IMR-90 (cell line): Measurements from ENCODE around the gene SLC22A16. TPM values are rescaled to one million over a fixed set of nuclear protein-coding genes. Genes with fewer than 3 reads are reported as not detected.
A peak's percentile ranks its signal among the peaks of the same experiment; 100 is the strongest.

Experiments used
- ATAC-seq: fragments of 200-7000 bp; cut with Tn5 transposase; 2 replicates; pipeline ENCODE4 v1.9.1; 2020; ENCODE audit warnings: low read depth, mild to moderate bottlenecking, moderate library complexity
- BruUV-seq: library from RNA; stranded (reverse); fragments of 400-500 nt; replicated peaks from 2 replicates; lab custom pipeline; 2021; lab: Mats Ljungman, UMichigan
- CTCF ChIA-PET: fragments of 300-600 bp; formaldehyde crosslinking; extraction: SDS; loops from one replicate; lab custom pipeline; 2021; ENCODE audit warnings: antibody characterized with exemption; lab: Yijun Ruan, JAX
- POLR2A ChIA-PET: fragments of 300-600 bp; sonication (Branson Sonifier 250); formaldehyde crosslinking; loops from one replicate; lab custom pipeline; 2022; ENCODE audit warnings: antibody characterized with exemption; ENCODE audit not compliant: unreplicated experiment; lab: Charles Lee
- DNase-seq: peaks from one replicate; pipeline ENCODE4 v3.0.0; 2013
- H2AFZ ChIP-seq: replicated peaks from 2 replicates; pipeline ENCODE3; 2013; ENCODE audit warnings: low read length, mild to moderate bottlenecking; ENCODE audit not compliant: poor library complexity
- H2AK5ac ChIP-seq: 2 replicates; pipeline ENCODE4 v1.6.1; 2013; ENCODE audit warnings: low read depth, low read length, inconsistent platforms
- H2AK9ac ChIP-seq: replicated peaks from 2 replicates; pipeline ENCODE3; 2013; ENCODE audit warnings: mild to moderate bottlenecking, low read depth, low read length, moderate library complexity; ENCODE audit not compliant: poor library complexity
- H2BK120ac ChIP-seq: 2 replicates; pipeline ENCODE4 v1.6.1; 2013; ENCODE audit warnings: low read depth, low read length, inconsistent platforms
- H2BK15ac ChIP-seq: 3 replicates; pipeline ENCODE4 v1.6.1; 2013; ENCODE audit warnings: low read depth, low read length, inconsistent platforms
- H2BK20ac ChIP-seq: 2 replicates; pipeline ENCODE4 v1.6.1; 2013; ENCODE audit warnings: low read depth, mild to moderate bottlenecking, inconsistent platforms, low read length, moderate library complexity
- H2BK5ac ChIP-seq: 2 replicates; pipeline ENCODE4 v1.6.1; 2013; ENCODE audit warnings: mild to moderate bottlenecking, low read depth, low read length, inconsistent platforms; ENCODE audit not compliant: poor library complexity, severe bottlenecking
- H3K14ac ChIP-seq: replicated peaks from 2 replicates; pipeline ENCODE4 v1.6.1; 2013; ENCODE audit warnings: low read depth, low read length, inconsistent platforms
- H3K18ac ChIP-seq: 2 replicates; pipeline ENCODE4 v1.6.1; 2013; ENCODE audit warnings: low read depth, low read length, control low read depth
- H3K23ac ChIP-seq: 2 replicates; pipeline ENCODE4 v1.6.1; 2013; ENCODE audit warnings: low read depth, low read length, inconsistent platforms
- H3K27ac ChIP-seq: 2 replicates; pipeline ENCODE4 v1.5.1; 2013; ENCODE audit warnings: mild to moderate bottlenecking, control low read depth, low read length; ENCODE audit not compliant: insufficient read depth
- H3K27me3 ChIP-seq: 2 replicates; pipeline ENCODE4 v1.6.1; 2013; ENCODE audit warnings: low read length; ENCODE audit not compliant: control insufficient read depth, insufficient read depth
- H3K36me3 ChIP-seq: 2 replicates; pipeline ENCODE4 v1.6.1; 2013; ENCODE audit warnings: low read length, mixed read lengths; ENCODE audit not compliant: control insufficient read depth, insufficient read depth
- H3K4ac ChIP-seq: 2 replicates; pipeline ENCODE4 v1.6.1; 2013; ENCODE audit warnings: low read depth, low read length, inconsistent platforms
- H3K4me1 ChIP-seq: 2 replicates; pipeline ENCODE4 v1.6.1; 2013; ENCODE audit warnings: low read length, mixed read lengths; ENCODE audit not compliant: control insufficient read depth, insufficient read depth
- H3K4me2 ChIP-seq: 2 replicates; pipeline ENCODE4 v1.6.1; 2013; ENCODE audit warnings: low read depth, mild to moderate bottlenecking, control low read depth, low read length, moderate library complexity
- H3K4me3 ChIP-seq: 2 replicates; pipeline ENCODE4 v1.5.1; 2013; ENCODE audit warnings: low read depth, mild to moderate bottlenecking, control low read depth, low read length, moderate library complexity; ENCODE audit not compliant: insufficient read depth
- H3K56ac ChIP-seq: 2 replicates; pipeline ENCODE4 v1.6.1; 2013; ENCODE audit warnings: low read length, inconsistent platforms; ENCODE audit not compliant: insufficient read depth; ENCODE audit errors: extremely low read depth
- H3K79me1 ChIP-seq, 2 experiments: 2 replicates each; pipeline ENCODE4 v1.6.1; 2013; ENCODE audit warnings: low read length in 2 of 2, inconsistent platforms in 1 of 2, low read depth in 1 of 2
- H3K9ac ChIP-seq: 2 replicates; pipeline ENCODE4 v1.6.1; 2013; ENCODE audit warnings: low read depth, low read length, control low read depth
- H3K9me1 ChIP-seq: 2 replicates; pipeline ENCODE4 v1.6.1; 2013; ENCODE audit warnings: low read length, inconsistent platforms; ENCODE audit not compliant: insufficient read depth
- H3K9me3 ChIP-seq: 2 replicates; pipeline ENCODE4 v1.6.1; 2013; ENCODE audit warnings: low read length; ENCODE audit not compliant: control insufficient read depth, insufficient read depth
- H4K20me1 ChIP-seq: 2 replicates; pipeline ENCODE4 v1.6.1; 2013; ENCODE audit warnings: low read length, inconsistent platforms; ENCODE audit not compliant: insufficient read depth
- H4K5ac ChIP-seq: 2 replicates; pipeline ENCODE4 v1.6.1; 2013; ENCODE audit warnings: mild to moderate bottlenecking, low read depth, low read length, control low read depth
- H4K8ac ChIP-seq, 2 experiments: 2 replicates each; pipeline ENCODE4 v1.6.1; 2013; ENCODE audit warnings: low read depth in 2 of 2, low read length in 2 of 2, control low read depth in 1 of 2, inconsistent platforms in 1 of 2
- H4K91ac ChIP-seq: 2 replicates; pipeline ENCODE4 v1.6.1; 2013; ENCODE audit warnings: low read depth, low read length, inconsistent platforms; ENCODE audit not compliant: insufficient read depth
- BHLHE40 ChIP-seq: fragments of 150-350 bp; IDR thresholded peaks from 2 replicates; pipeline ENCODE4 v1.6.1; 2016; ENCODE audit warnings: mild to moderate bottlenecking, low read depth, low read length
- CEBPB ChIP-seq: IDR thresholded peaks from 2 replicates; pipeline ENCODE4 v1.6.1; 2012; ENCODE audit warnings: low read depth, low read length, improper control_type of control experiment
- CHD1 ChIP-seq: IDR thresholded peaks from 2 replicates; pipeline ENCODE4 v1.6.1; 2012; ENCODE audit warnings: low read depth, low read length, improper control_type of control experiment
- FOS ChIP-seq: fragments of 150-350 bp; IDR thresholded peaks from 2 replicates; pipeline ENCODE4 v1.6.1; 2016; ENCODE audit warnings: low read depth, low read length
- MAFK ChIP-seq: IDR thresholded peaks from 2 replicates; pipeline ENCODE4 v1.6.1; 2012; ENCODE audit warnings: low read depth, low read length, improper control_type of control experiment
- MAZ ChIP-seq: IDR thresholded peaks from 2 replicates; pipeline ENCODE4 v1.6.1; 2012; ENCODE audit warnings: low read depth, mild to moderate bottlenecking, low read length, improper control_type of control experiment, moderate library complexity, borderline replicate concordance
- MXI1 ChIP-seq: IDR thresholded peaks from 2 replicates; pipeline ENCODE4 v1.6.1; 2012; ENCODE audit warnings: low read depth, mild to moderate bottlenecking, low read length, moderate library complexity, borderline replicate concordance
- NFE2L2 ChIP-seq: fragments of 150-350 bp; IDR thresholded peaks from 2 replicates; pipeline ENCODE4 v1.6.1; 2016; ENCODE audit warnings: low read depth, mild to moderate bottlenecking, low read length
- POLR2A ChIP-seq: IDR thresholded peaks from 2 replicates; pipeline ENCODE4 v1.6.1; 2012; ENCODE audit warnings: mild to moderate bottlenecking, low read depth, low read length
- RAD21 ChIP-seq: IDR thresholded peaks from 2 replicates; pipeline ENCODE4 v1.6.1; 2012; ENCODE audit warnings: low read length, improper control_type of control experiment
- RCOR1 ChIP-seq: IDR thresholded peaks from 2 replicates; pipeline ENCODE4 v1.6.1; 2012; ENCODE audit warnings: mild to moderate bottlenecking, low read length, improper control_type of control experiment; ENCODE audit not compliant: insufficient replicate concordance
- RFX5 ChIP-seq: IDR thresholded peaks from 2 replicates; pipeline ENCODE4 v1.8.0; 2012; ENCODE audit warnings: low read depth, mild to moderate bottlenecking, low read length, moderate library complexity
- SMC3 ChIP-seq: fragments of 150-350 bp; IDR thresholded peaks from 2 replicates; pipeline ENCODE4 v1.6.1; 2016; ENCODE audit warnings: low read depth, mild to moderate bottlenecking, antibody characterized with exemption, low read length, moderate library complexity
- WGBS, 2 experiments: methylation state at CpG; one replicate each; pipeline versions ENCODE4 v1.1.5 to v1.1.7; 2013; ENCODE audit warnings: missing lambda C conversion rate in 2 of 2; ENCODE audit not compliant: insufficient read length in 1 of 2; ENCODE audit errors: extremely low coverage in 2 of 2; 5-methylcytosine and 5-hydroxymethylcytosine counted together
- dilution Hi-C: fragments of 300-500 bp; cut with HindIII; formaldehyde crosslinking; loops from one replicate; pipeline ENCODE4 v1.14.3; 2018; ENCODE audit warnings: low sequenced_read_pairs; ENCODE audit not compliant: unreplicated experiment
- in situ Hi-C: fragments of 300-500 bp; cut with MboI; formaldehyde crosslinking; loops from 3 replicates; pipeline ENCODE4 v1.14.3; 2019; ENCODE audit warnings: low sequenced_read_pairs, inconsistent platforms, mixed read lengths
- intact Hi-C: fragments of 100-400 bp; cut with micrococcal nuclease; formaldehyde crosslinking; loops from 2 replicates; pipeline ENCODE4 v1.10.0; 2022
- polyA plus RNA-seq, 3 experiments: library from polyadenylated mRNA; depleted of rRNA; stranded (reverse); fragments of >200 nt; gene quantifications; 2 replicates each; pipeline ENCODE4 v1.2.3, GENCODE V29; 2012; ENCODE audit warnings: low replicate concordance in 1 of 3
- total RNA-seq: library from RNA; depleted of rRNA; stranded (reverse); fragments of >200 nt; gene quantifications from 2 replicates; pipeline ENCODE4 v1.2.3, GENCODE V29; 2012
- TF ChIP-seq, protein P1 (sequence below): fragments of 150-350 bp; IDR thresholded peaks from 2 replicates; pipeline ENCODE4 v1.6.1; 2017; ENCODE audit warnings: mild to moderate bottlenecking, antibody characterized with exemption, low read length, low read depth
- TF ChIP-seq, protein P2 (sequence below): conservative IDR thresholded peaks from 2 replicates; pipeline ENCODE4 v1.5.1; 2012; ENCODE audit warnings: mild to moderate bottlenecking, low read depth, low read length, improper control_type of control experiment
- TF ChIP-seq, protein P3 (sequence below): fragments of 150-350 bp; IDR thresholded peaks from 2 replicates; pipeline ENCODE4 v1.6.1; 2016; ENCODE audit warnings: low read depth, mild to moderate bottlenecking, low read length, moderate library complexity, borderline replicate concordance

The SLC22A16 gene
- total and polyA plus RNA-seq, 2 of the 4 experiments (the other 2 are of a cell fraction) = not detected

DNA sequence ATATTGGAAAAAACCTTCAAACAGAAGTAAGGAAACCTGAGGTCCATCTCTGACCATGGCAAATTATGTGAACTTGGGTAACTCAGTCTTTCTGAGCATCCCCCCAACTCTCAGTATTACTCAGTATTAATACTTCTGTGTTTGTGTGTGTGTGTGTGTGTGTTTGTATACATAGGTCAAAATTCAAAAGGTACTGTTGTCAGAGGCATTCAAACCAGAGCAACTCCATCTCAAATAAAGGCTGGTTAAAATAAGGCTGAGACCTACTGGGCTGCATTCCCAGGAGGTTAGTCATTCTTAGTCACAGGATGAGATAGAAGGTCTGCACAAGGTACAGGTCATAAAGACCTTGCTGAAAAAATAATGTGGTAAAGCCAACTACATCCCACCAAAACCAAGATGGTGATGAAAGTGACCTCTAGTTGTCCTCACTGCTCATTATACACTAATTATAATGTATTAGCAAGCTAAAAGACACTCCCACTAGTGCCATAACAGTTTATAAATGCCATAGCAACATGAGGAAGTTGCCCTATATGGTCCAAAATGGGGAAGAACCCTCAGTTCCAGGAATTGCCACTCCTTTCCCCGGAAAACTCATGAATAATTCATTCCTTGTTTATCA, 33.3 kb upstream of the SLC22A16 start:
- Histone ChIP-seq H2BK120ac (0 out of 2 replicates have a peak overlapping the region, but pooled peaks have one; percentile 22), H3K4ac (no peak overlapping the region), H3K23ac (no peak overlapping the region), H3K36me3 (no peaks in the 10 kb centered on the region), H3K4me3 (no peak overlapping the region), H4K20me1 (no peaks in the 10 kb centered on the region), H4K8ac (no peak overlapping the region), H4K5ac (no peak overlapping the region), H3K4me2 (no peak overlapping the region), H4K91ac (no peak overlapping the region), H2BK5ac (no peak overlapping the region), H3K27ac (no peak overlapping the region), H2AK5ac (no peak overlapping the region), H3K4me1 (peaks cover 3% of the 10 kb centered on the region), H3K9me1 (no peaks in the 10 kb centered on the region), H3K9ac (no peak overlapping the region), H3K9me3 (no peaks in the 10 kb centered on the region; the same call in 1 of the 2 replicates), H3K79me1 (no peaks in the 10 kb centered on the region), H3K27me3 (peaks cover 8% of the 10 kb centered on the region; the same call in 1 of the 2 replicates), H3K56ac (no peak overlapping the region), H2BK15ac (no peak overlapping the region), H2BK20ac (no peak overlapping the region), H2AK9ac (no peak overlapping the region), H3K14ac (no peak overlapping the region), H3K18ac (no peak overlapping the region), H2AFZ (no peak overlapping the region)
- WGBS, 2 experiments = no CpG with 5 or more reads among the region's 1 CpG
- dilution Hi-C loops (no loop called here), intact Hi-C loops (no loop called here), in situ Hi-C loops (no loop called here)
- DNase-seq = peak; percentile 89
- no TSS peak for BruUV-seq
- ChIA-PET CTCF (no interaction called here), POLR2A (no interaction called here)
- TF ChIP-seq RAD21 = no peak
- no peak for TF ChIP-seq SMC3
- TF ChIP-seq BHLHE40 = peak; percentile 54; the same call in 1 of the 2 replicates
- no peak for TF ChIP-seq RFX5
- no peak for TF ChIP-seq CHD1
- TF ChIP-seq MXI1 = no peak
- TF ChIP-seq, protein P1, sequence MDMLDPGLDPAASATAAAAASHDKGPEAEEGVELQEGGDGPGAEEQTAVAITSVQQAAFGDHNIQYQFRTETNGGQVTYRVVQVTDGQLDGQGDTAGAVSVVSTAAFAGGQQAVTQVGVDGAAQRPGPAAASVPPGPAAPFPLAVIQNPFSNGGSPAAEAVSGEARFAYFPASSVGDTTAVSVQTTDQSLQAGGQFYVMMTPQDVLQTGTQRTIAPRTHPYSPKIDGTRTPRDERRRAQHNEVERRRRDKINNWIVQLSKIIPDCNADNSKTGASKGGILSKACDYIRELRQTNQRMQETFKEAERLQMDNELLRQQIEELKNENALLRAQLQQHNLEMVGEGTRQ = no peak
- no peak for TF ChIP-seq NFE2L2
- no peak for TF ChIP-seq MAFK
- peak; percentile 42; the same call in 1 of the 2 replicates for TF ChIP-seq FOS
- no peak for TF ChIP-seq RCOR1
- 0 out of 2 replicates have a peak, but pooled peaks have one; percentile 24 for TF ChIP-seq CEBPB
- TF ChIP-seq, protein P2, sequence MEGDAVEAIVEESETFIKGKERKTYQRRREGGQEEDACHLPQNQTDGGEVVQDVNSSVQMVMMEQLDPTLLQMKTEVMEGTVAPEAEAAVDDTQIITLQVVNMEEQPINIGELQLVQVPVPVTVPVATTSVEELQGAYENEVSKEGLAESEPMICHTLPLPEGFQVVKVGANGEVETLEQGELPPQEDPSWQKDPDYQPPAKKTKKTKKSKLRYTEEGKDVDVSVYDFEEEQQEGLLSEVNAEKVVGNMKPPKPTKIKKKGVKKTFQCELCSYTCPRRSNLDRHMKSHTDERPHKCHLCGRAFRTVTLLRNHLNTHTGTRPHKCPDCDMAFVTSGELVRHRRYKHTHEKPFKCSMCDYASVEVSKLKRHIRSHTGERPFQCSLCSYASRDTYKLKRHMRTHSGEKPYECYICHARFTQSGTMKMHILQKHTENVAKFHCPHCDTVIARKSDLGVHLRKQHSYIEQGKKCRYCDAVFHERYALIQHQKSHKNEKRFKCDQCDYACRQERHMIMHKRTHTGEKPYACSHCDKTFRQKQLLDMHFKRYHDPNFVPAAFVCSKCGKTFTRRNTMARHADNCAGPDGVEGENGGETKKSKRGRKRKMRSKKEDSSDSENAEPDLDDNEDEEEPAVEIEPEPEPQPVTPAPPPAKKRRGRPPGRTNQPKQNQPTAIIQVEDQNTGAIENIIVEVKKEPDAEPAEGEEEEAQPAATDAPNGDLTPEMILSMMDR = no peak
- TF ChIP-seq POLR2A = no peak
- no peak for TF ChIP-seq MAZ
- TF ChIP-seq, protein P3, sequence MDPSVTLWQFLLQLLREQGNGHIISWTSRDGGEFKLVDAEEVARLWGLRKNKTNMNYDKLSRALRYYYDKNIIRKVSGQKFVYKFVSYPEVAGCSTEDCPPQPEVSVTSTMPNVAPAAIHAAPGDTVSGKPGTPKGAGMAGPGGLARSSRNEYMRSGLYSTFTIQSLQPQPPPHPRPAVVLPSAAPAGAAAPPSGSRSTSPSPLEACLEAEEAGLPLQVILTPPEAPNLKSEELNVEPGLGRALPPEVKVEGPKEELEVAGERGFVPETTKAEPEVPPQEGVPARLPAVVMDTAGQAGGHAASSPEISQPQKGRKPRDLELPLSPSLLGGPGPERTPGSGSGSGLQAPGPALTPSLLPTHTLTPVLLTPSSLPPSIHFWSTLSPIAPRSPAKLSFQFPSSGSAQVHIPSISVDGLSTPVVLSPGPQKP = no peak
- peak; percentile 81 for ATAC-seq
